Small intestine (tissue), 7 donors: ENCODE measurements around the gene ACY1. TPM values are rescaled to one million over a fixed set of nuclear protein-coding genes. Genes with fewer than 3 reads are reported as not detected.

Experiments
- DNase-seq, 2 donors: peaks; one replicate each; pipeline versions ENCODE4 v3.0.0 to v3.0.0-alpha.2; 2013
- FAIRE-seq: peaks from 2 replicates; lab custom pipeline; 2012; peaks lifted over from hg19 to GRCh38; lab: Jason Lieb, UNC
- H3K27ac ChIP-seq, 3 donors: one replicate each; pipeline ENCODE4 v1.5.1; 2013; ENCODE audit warnings: low read length in 2 of 3, mild to moderate bottlenecking in 2 of 3, control low read depth in 1 of 3, inconsistent platforms in 1 of 3, low read depth in 1 of 3, moderate library complexity in 1 of 3
- H3K27me3 ChIP-seq, 3 donors: one replicate each; pipeline ENCODE4 v1.6.1; 2013; ENCODE audit warnings: low read length in 3 of 3, inconsistent platforms in 1 of 3; ENCODE audit not compliant: control insufficient read depth in 3 of 3, insufficient read depth in 3 of 3
- H3K36me3 ChIP-seq, 3 donors: one replicate each; pipeline ENCODE4 v1.6.1; 2013; ENCODE audit warnings: low read length in 3 of 3, inconsistent platforms in 1 of 3, low read depth in 1 of 3, mild to moderate bottlenecking in 1 of 3, moderate library complexity in 1 of 3; ENCODE audit not compliant: control insufficient read depth in 3 of 3, insufficient read depth in 2 of 3
- H3K4me1 ChIP-seq, 3 donors: one replicate each; pipeline ENCODE4 v1.6.1; 2013; ENCODE audit warnings: low read length in 2 of 3, inconsistent platforms in 1 of 3, low read depth in 1 of 3, mild to moderate bottlenecking in 1 of 3, moderate library complexity in 1 of 3; ENCODE audit not compliant: control insufficient read depth in 3 of 3, insufficient read depth in 2 of 3
- H3K4me3 ChIP-seq, 3 donors: one replicate each; pipeline ENCODE4 v1.5.1; 2013; ENCODE audit warnings: low read length in 3 of 3, control low read depth in 1 of 3, inconsistent platforms in 1 of 3, low read depth in 1 of 3, mild to moderate bottlenecking in 1 of 3, moderate library complexity in 1 of 3
- H3K9me3 ChIP-seq, 2 donors: one replicate each; pipeline ENCODE4 v1.6.1; 2013; ENCODE audit warnings: low read depth in 1 of 2, low read length in 1 of 2; ENCODE audit not compliant: control insufficient read depth in 2 of 2, insufficient read depth in 1 of 2
- WGBS, 3 donors: extraction: QIAGEN DNeasy Blood & Tissue Kit; methylation state at CpG; one replicate each; pipeline ENCODE4 v1.1.7; 2013; 5-methylcytosine and 5-hydroxymethylcytosine counted together
- polyA plus RNA-seq, 4 donors: library from polyadenylated mRNA; stranded (reverse) in 3 of 4; unstranded in 1 of 4; fragments of 200-250 nt in 3 of 4; fragments of 120-200 nt in 1 of 4; gene quantifications; one replicate each; pipeline versions ENCODE4 v1.2.1 to v1.2.3, GENCODE V29; 2013
- donor health status: healthy with polysubstance abuse.
- donor health status: control.
- donor health status: control.
- donor health status: Bipolar disorder and iron deficiency.
- donor health status: healthy.

Gene ACY1
- polyA plus RNA-seq, 4 donors, result 164 to 1,228 (median 588) TPM

GRCh38 chr3:52038227-52038626, 54.9 kb downstream of the ACY1 start:
- 80 to 89% (median 85%) methylated on average over 6 of the region's 6 CpGs for WGBS, 3 donors
- H3K4me3 ChIP-seq, result no peak overlapping the region
- FAIRE-seq, result no peak

More at GRCh38 chr3:52038227-52038626, 54.9 kb downstream of the ACY1 start:
- Histone ChIP-seq H3K27me3 (peaks cover 0 to 13% (median 0%) of the 10 kb centered on the region in 3 donors), H3K27ac (no peak overlapping the region), H3K36me3 (no peaks in the 10 kb centered on the region), H3K9me3 (no peaks in the 10 kb centered on the region), H3K4me1 (peaks cover 0 to 11% (median 0%) of the 10 kb centered on the region in 3 donors)
- no peak for DNase-seq

Other genes with a start within 250 kb of the ACY1 start
- gene IQCF6, start 204.3 kb upstream of the ACY1 start, polyA plus RNA-seq, result not detected
- not detected for gene IQCF2, start 121.9 kb upstream of the ACY1 start, polyA plus RNA-seq
- not detected for gene IQCF5, start 107.9 kb upstream of the ACY1 start, polyA plus RNA-seq
- gene IQCF1, start 80.2 kb upstream of the ACY1 start, polyA plus RNA-seq, result not detected
- 10 to 100 TPM in 3 of 4 donors, 1 to 10 TPM in 1; 8.9 to 26.0 (median 15.6) TPM for gene RRP9, start 41.6 kb upstream of the ACY1 start, polyA plus RNA-seq
- 10 to 100 TPM; 11.7 to 59.5 (median 35.8) TPM for gene PARP3, start 41.2 kb upstream of the ACY1 start, polyA plus RNA-seq
- under 1 TPM in 2 of 4 donors, not detected in 2; 0.09 to 0.10 TPM for gene GPR62, start 28.2 kb upstream of the ACY1 start, polyA plus RNA-seq
- 10 to 100 TPM; 24.0 to 60.8 (median 39.2) TPM for gene PCBP4, start 16.1 kb upstream of the ACY1 start, polyA plus RNA-seq
- gene ABHD14B, start 9.5 kb upstream of the ACY1 start, polyA plus RNA-seq, result 100 to 1,000 TPM in 3 of 4 donors, 10 to 100 TPM in 1; 71.3 to 164 (median 125) TPM
- 10 to 100 TPM in 2 of 4 donors, 1 to 10 TPM in 2; 4.6 to 17.6 (median 10.4) TPM for gene ABHD14A, start 8.5 kb upstream of the ACY1 start, polyA plus RNA-seq
- gene RPL29, start 12.4 kb downstream of the ACY1 start, polyA plus RNA-seq, result 1,000 to 10,000 TPM; 2,279 to 2,521 (median 2,399) TPM
- 1 to 10 TPM; 1.6 to 9.4 (median 4.4) TPM for gene DUSP7, start 73.0 kb downstream of the ACY1 start, polyA plus RNA-seq
- gene POC1A, start 170.9 kb downstream of the ACY1 start, polyA plus RNA-seq, result 10 to 100 TPM in 1 of 4 donors, 1 to 10 TPM in 3; 2.7 to 19.4 (median 4.8) TPM
- 10 to 100 TPM; 40.9 to 99.7 (median 65.3) TPM for gene ALAS1, start 214.6 kb downstream of the ACY1 start, polyA plus RNA-seq
- gene TLR9, start 242.1 kb downstream of the ACY1 start, polyA plus RNA-seq, result under 1 TPM in 2 of 4 donors, not detected in 2; 0.12 to 0.30 TPM